ENCODE measurements around the gene OGFOD3.

DNA sequence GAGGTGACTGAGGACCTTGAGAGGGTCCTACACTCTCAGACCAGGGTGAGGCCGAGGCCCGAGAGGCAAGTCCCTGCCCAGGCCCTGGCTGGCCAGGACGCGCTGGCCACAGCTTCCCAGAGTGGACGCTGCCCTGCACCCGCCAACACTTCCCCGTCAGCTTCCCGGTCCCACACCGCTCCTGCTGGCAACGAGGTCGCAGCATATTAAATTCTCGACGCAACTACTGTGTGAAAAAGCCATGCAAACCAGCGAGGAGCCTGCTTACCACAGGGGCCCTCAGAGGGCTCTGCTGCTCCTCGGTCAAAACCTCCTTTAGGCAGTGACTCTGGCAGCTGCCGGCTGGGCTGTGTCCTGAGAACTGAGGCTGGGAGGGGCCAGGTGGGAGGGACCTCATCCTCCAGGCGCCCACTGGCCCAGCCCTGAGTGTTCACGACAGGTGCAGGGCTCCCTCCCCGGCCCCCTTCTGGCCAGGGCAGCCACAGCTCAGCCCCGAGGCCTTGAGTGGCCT, 61.5 kb downstream of the OGFOD3 start:
- TF ChIP-seq POLR2A (IDR thresholded peaks at IDR 0.05; ENCODE audit: low read length) (no peak), GATA1 (IDR thresholded peaks at IDR 0.05; ENCODE audit: low read depth, low read length) (no peak)
